Mesendoderm (in vitro differentiated cells): ENCODE results near the gene ATXN7L1.

Experiments used
- DNase-seq: peaks from one replicate; pipeline ENCODE4 v3.0.0; 2013
- H2AK5ac ChIP-seq: 2 replicates; pipeline ENCODE4 v1.6.1; 2013; ENCODE audit warnings: low read length, inconsistent platforms
- H2BK120ac ChIP-seq: 2 replicates; pipeline ENCODE4 v1.6.1; 2013; ENCODE audit warnings: low read depth, mild to moderate bottlenecking, low read length, moderate library complexity, mixed read lengths
- H2BK15ac ChIP-seq: replicated peaks from 2 replicates; pipeline ENCODE4 v1.6.1; 2013; ENCODE audit warnings: low read depth, mild to moderate bottlenecking, moderate library complexity
- H2BK5ac ChIP-seq: 2 replicates; pipeline ENCODE4 v1.6.1; 2013; ENCODE audit warnings: low read length, inconsistent platforms
- H3K18ac ChIP-seq: 2 replicates; pipeline ENCODE4 v1.6.1; 2013; ENCODE audit warnings: mild to moderate bottlenecking, low read length, mixed read lengths
- H3K23ac ChIP-seq: one replicate; pipeline ENCODE4 v1.6.1; 2013; ENCODE audit warnings: low read length
- H3K27ac ChIP-seq: 2 replicates; pipeline ENCODE4 v1.5.1; 2013; ENCODE audit warnings: low read depth, mild to moderate bottlenecking, inconsistent platforms, low read length, moderate library complexity
- H3K27me3 ChIP-seq: 2 replicates; pipeline ENCODE4 v1.6.1; 2013; ENCODE audit warnings: low read length, control low read depth, mild to moderate bottlenecking, inconsistent platforms; ENCODE audit not compliant: insufficient read depth, poor library complexity
- H3K36me3 ChIP-seq: 2 replicates; pipeline ENCODE4 v1.6.1; 2013; ENCODE audit warnings: low read length, inconsistent platforms; ENCODE audit not compliant: control insufficient read depth, insufficient read depth
- H3K4ac ChIP-seq: one replicate; pipeline ENCODE4 v1.6.1; 2013; ENCODE audit warnings: low read depth, mild to moderate bottlenecking, low read length, moderate library complexity
- H3K4me1 ChIP-seq: 2 replicates; pipeline ENCODE4 v1.6.1; 2013; ENCODE audit warnings: low read depth, low read length, inconsistent platforms; ENCODE audit not compliant: control insufficient read depth
- H3K4me2 ChIP-seq: 2 replicates; pipeline ENCODE4 v1.6.1; 2013; ENCODE audit warnings: low read length
- H3K4me3 ChIP-seq: 2 replicates; pipeline ENCODE4 v1.5.1; 2013; ENCODE audit warnings: mild to moderate bottlenecking, low read length
- H3K56ac ChIP-seq: one replicate; pipeline ENCODE4 v1.6.1; 2013; ENCODE audit warnings: low read length
- H3K79me1 ChIP-seq: 2 replicates; pipeline ENCODE4 v1.6.1; 2013; ENCODE audit warnings: low read length, inconsistent platforms
- H3K79me2 ChIP-seq: 2 replicates; pipeline ENCODE4 v1.6.1; 2013; ENCODE audit warnings: mild to moderate bottlenecking, low read length; ENCODE audit not compliant: control insufficient read depth, insufficient read depth
- H3K9ac ChIP-seq: 2 replicates; pipeline ENCODE4 v1.6.1; 2013; ENCODE audit warnings: low read length, inconsistent platforms
- H4K5ac ChIP-seq: one replicate; pipeline ENCODE4 v1.6.1; 2013; ENCODE audit warnings: low read length
- H4K8ac ChIP-seq: one replicate; pipeline ENCODE4 v1.6.1; 2013; ENCODE audit warnings: low read depth, mild to moderate bottlenecking, control low read depth, low read length, moderate library complexity
- WGBS: extraction: QIAGEN DNeasy Blood & Tissue Kit; methylation state at CpG from one replicate; pipeline ENCODE4 v1.1.7; 2013; ENCODE audit warnings: low lambda C conversion rate, missing lambda C conversion rate; ENCODE audit not compliant: insufficient coverage; ENCODE audit errors: extremely low coverage; 5-methylcytosine and 5-hydroxymethylcytosine counted together

The ATXN7L1 gene

DNA sequence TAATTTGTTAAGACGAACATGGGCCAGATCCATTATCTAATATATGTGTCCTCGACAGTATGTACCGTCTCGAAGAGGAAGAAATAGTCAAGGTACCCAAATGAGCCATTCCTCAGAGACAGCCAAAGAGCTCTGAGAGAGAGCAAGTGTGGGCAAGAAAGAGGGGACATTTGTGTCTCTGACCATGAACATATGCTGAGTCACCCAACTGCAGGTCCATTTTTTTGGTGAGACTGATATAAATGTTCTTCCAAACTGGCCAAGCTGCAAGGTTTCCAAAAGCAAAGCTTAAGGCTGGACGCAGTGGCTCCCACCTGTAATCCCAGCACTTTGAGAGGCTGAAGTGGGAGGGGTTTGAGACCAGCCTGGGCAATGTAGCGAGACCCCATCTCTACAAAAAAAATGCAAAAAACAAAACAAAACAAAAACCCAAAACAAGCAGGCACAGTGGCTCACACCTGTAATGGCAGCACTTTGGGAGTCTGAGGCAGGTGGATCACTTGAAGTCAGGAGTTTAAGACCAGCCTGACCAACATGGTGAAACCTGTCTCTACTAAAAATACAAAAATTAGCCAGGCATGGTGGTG lies 26.0 kb upstream of the ATXN7L1 start:
- H3K79me2 ChIP-seq: peaks cover 2% of the 10 kb centered on the region
- H3K23ac ChIP-seq: no peak overlapping the region
- peaks cover 5% of the 10 kb centered on the region for H3K79me1 ChIP-seq
- H3K4me2 ChIP-seq: no peak overlapping the region
- H3K56ac ChIP-seq: no peak overlapping the region
- no peak overlapping the region for H2BK15ac ChIP-seq
- no peaks in the 10 kb centered on the region for H3K36me3 ChIP-seq
- WGBS: no CpG with 5 or more reads among the region's 6 CpGs
- no peaks in the 10 kb centered on the region for H3K4me1 ChIP-seq
- no peak overlapping the region for H3K4ac ChIP-seq
- H3K18ac ChIP-seq: no peak overlapping the region
- no peaks in the 10 kb centered on the region for H3K27me3 ChIP-seq
- H2AK5ac ChIP-seq: no peak overlapping the region
- H2BK120ac ChIP-seq: no peak overlapping the region
- no peak for DNase-seq
- no peak overlapping the region for H4K8ac ChIP-seq
- H4K5ac ChIP-seq: no peak overlapping the region
- no peak overlapping the region for H2BK5ac ChIP-seq
- no peak overlapping the region for H3K4me3 ChIP-seq
- no peak overlapping the region for H3K9ac ChIP-seq
- H3K27ac ChIP-seq: no peak overlapping the region

- no peak overlapping the region for H3K18ac ChIP-seq
- WGBS: no CpG with 5 or more reads among the region's 3 CpGs
These were observed 21.6 kb upstream of the ATXN7L1 start for GRCh38 chr7:105897999-105898398.

DNA sequence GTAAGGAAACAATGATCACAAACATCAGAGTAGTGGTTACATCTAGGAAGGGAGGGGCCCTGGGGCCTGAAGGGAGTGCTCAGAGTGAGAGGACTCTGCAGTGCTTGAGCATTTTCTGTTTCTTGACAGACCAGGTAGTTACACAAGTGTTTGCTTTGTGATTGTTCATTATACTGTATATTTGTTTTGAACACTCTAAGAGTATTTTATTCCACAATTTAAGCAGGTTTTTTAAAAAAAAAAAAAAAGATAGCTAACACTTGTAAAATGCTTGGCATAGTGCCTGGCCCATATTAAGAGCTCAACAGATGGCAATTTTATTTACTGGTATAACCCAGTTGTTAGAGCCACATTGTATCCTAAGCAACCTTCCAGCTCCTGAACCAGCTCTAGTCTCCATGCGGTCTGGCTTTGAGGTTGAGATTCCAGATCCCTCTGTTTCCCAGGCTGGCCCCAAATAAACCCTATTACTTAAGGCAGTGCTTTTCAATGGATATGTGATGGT lies 20.1 kb upstream of the ATXN7L1 start:
- Histone ChIP-seq H3K4me3 (no peak overlapping the region), H2BK5ac (no peak overlapping the region), H3K23ac (no peak overlapping the region), H3K27me3 (no peaks in the 10 kb centered on the region), H3K18ac (no peak overlapping the region), H2BK120ac (no peak overlapping the region), H2BK15ac (no peak overlapping the region), H3K36me3 (no peaks in the 10 kb centered on the region), H3K4me2 (no peak overlapping the region), H3K79me1 (peaks cover 11% of the 10 kb centered on the region), H3K27ac (no peak overlapping the region), H3K56ac (no peak overlapping the region), H4K8ac (no peak overlapping the region), H2AK5ac (no peak overlapping the region), H3K79me2 (peaks cover 2% of the 10 kb centered on the region), H3K9ac (no peak overlapping the region), H4K5ac (no peak overlapping the region), H3K4ac (no peak overlapping the region), H3K4me1 (no peaks in the 10 kb centered on the region)
- no peak for DNase-seq
- WGBS: no CpG with 5 or more reads among the region's 1 CpG

More at GRCh38 chr7:105897999-105898398, 21.6 kb upstream of the ATXN7L1 start:
- Histone ChIP-seq H2BK5ac (no peak overlapping the region), H2BK15ac (no peak overlapping the region), H3K4me2 (no peak overlapping the region), H3K9ac (no peak overlapping the region), H3K56ac (no peak overlapping the region), H2BK120ac (no peak overlapping the region), H3K27me3 (no peaks in the 10 kb centered on the region), H4K5ac (no peak overlapping the region), H3K4me3 (no peak overlapping the region), H3K36me3 (no peaks in the 10 kb centered on the region), H3K23ac (no peak overlapping the region), H3K4me1 (no peaks in the 10 kb centered on the region), H3K27ac (no peak overlapping the region), H3K4ac (no peak overlapping the region), H2AK5ac (no peak overlapping the region), H4K8ac (no peak overlapping the region), H3K79me1 (peaks cover 8% of the 10 kb centered on the region), H3K79me2 (peaks cover 2% of the 10 kb centered on the region)
- no peak for DNase-seq

DNA sequence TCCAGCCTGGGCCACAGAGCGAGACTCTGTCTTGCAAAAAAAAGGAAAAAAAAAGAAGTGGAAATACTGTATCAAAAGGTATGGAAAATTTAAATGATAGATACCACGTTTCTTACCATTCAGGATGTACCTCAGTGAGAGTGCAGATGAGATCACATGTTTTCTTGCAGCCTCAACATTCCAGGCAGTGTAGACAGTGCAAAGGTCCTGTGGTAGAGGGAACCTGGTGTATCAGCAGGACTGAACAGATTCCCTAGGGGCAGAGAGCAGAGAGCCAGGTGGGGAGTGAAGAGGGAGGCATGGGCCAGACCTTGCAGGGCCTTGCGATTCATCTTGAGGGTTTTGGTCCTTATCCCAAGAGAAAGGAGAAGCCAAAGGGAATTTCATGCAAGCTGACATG lies 17.7 kb upstream of the ATXN7L1 start:
- no peak for DNase-seq
- no peaks in the 10 kb centered on the region for H3K27me3 ChIP-seq
- no peak overlapping the region for H4K8ac ChIP-seq
- no peak overlapping the region for H3K23ac ChIP-seq
- no peak overlapping the region for H2BK5ac ChIP-seq
- no peak overlapping the region for H3K4ac ChIP-seq
- no CpG with 5 or more reads among the region's 3 CpGs for WGBS
- H2BK15ac ChIP-seq: no peak overlapping the region
- H3K18ac ChIP-seq: no peak overlapping the region
- no peak overlapping the region for H3K4me3 ChIP-seq
- no peaks in the 10 kb centered on the region for H3K36me3 ChIP-seq
- no peak overlapping the region for H2BK120ac ChIP-seq
- H3K27ac ChIP-seq: no peak overlapping the region
- H3K56ac ChIP-seq: no peak overlapping the region
- H3K4me1 ChIP-seq: no peaks in the 10 kb centered on the region
- H2AK5ac ChIP-seq: no peak overlapping the region
- no peak overlapping the region for H4K5ac ChIP-seq
- no peak overlapping the region for H3K9ac ChIP-seq
- H3K4me2 ChIP-seq: no peak overlapping the region
- no peaks in the 10 kb centered on the region for H3K79me2 ChIP-seq
- peaks cover 9% of the 10 kb centered on the region for H3K79me1 ChIP-seq

GRCh38 chr7:105892387-105892786 lies 16.0 kb upstream of the ATXN7L1 start:
- no peaks in the 10 kb centered on the region for H3K79me2 ChIP-seq
- no peak overlapping the region for H2AK5ac ChIP-seq
- no peaks in the 10 kb centered on the region for H3K36me3 ChIP-seq
- H3K4ac ChIP-seq: no peak overlapping the region
- H3K4me2 ChIP-seq: no peak overlapping the region
- H2BK15ac ChIP-seq: no peak overlapping the region
- no peak overlapping the region for H3K56ac ChIP-seq
- no peaks in the 10 kb centered on the region for H3K27me3 ChIP-seq
- WGBS: no CpG with 5 or more reads among the region's 2 CpGs
- DNase-seq: no peak
- peaks cover 7% of the 10 kb centered on the region for H3K79me1 ChIP-seq
- peaks cover 2% of the 10 kb centered on the region for H3K4me1 ChIP-seq
- H4K8ac ChIP-seq: no peak overlapping the region
- H3K9ac ChIP-seq: no peak overlapping the region
- H2BK5ac ChIP-seq: no peak overlapping the region
- H2BK120ac ChIP-seq: no peak overlapping the region
- no peak overlapping the region for H3K23ac ChIP-seq
- H3K18ac ChIP-seq: no peak overlapping the region
- H3K27ac ChIP-seq: no peak overlapping the region
- no peak overlapping the region for H4K5ac ChIP-seq
- no peak overlapping the region for H3K4me3 ChIP-seq
